Inferior parietal cortex (tissue), 1 donor: Measurements from ENCODE around the gene RRBP1.

Source experiments
- DNase-seq: peaks from one replicate; pipeline ENCODE4 v3.0.0-alpha.2; 2016; ENCODE audit errors: extremely low spot score

The RRBP1 gene, protein sequence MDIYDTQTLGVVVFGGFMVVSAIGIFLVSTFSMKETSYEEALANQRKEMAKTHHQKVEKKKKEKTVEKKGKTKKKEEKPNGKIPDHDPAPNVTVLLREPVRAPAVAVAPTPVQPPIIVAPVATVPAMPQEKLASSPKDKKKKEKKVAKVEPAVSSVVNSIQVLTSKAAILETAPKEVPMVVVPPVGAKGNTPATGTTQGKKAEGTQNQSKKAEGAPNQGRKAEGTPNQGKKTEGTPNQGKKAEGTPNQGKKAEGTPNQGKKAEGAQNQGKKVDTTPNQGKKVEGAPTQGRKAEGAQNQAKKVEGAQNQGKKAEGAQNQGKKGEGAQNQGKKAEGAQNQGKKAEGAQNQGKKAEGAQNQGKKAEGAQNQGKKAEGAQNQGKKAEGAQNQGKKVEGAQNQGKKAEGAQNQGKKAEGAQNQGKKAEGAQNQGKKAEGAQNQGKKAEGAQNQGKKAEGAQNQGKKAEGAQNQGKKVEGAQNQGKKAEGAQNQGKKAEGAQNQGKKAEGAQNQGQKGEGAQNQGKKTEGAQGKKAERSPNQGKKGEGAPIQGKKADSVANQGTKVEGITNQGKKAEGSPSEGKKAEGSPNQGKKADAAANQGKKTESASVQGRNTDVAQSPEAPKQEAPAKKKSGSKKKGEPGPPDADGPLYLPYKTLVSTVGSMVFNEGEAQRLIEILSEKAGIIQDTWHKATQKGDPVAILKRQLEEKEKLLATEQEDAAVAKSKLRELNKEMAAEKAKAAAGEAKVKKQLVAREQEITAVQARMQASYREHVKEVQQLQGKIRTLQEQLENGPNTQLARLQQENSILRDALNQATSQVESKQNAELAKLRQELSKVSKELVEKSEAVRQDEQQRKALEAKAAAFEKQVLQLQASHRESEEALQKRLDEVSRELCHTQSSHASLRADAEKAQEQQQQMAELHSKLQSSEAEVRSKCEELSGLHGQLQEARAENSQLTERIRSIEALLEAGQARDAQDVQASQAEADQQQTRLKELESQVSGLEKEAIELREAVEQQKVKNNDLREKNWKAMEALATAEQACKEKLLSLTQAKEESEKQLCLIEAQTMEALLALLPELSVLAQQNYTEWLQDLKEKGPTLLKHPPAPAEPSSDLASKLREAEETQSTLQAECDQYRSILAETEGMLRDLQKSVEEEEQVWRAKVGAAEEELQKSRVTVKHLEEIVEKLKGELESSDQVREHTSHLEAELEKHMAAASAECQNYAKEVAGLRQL (N-terminal part only)

DNA sequence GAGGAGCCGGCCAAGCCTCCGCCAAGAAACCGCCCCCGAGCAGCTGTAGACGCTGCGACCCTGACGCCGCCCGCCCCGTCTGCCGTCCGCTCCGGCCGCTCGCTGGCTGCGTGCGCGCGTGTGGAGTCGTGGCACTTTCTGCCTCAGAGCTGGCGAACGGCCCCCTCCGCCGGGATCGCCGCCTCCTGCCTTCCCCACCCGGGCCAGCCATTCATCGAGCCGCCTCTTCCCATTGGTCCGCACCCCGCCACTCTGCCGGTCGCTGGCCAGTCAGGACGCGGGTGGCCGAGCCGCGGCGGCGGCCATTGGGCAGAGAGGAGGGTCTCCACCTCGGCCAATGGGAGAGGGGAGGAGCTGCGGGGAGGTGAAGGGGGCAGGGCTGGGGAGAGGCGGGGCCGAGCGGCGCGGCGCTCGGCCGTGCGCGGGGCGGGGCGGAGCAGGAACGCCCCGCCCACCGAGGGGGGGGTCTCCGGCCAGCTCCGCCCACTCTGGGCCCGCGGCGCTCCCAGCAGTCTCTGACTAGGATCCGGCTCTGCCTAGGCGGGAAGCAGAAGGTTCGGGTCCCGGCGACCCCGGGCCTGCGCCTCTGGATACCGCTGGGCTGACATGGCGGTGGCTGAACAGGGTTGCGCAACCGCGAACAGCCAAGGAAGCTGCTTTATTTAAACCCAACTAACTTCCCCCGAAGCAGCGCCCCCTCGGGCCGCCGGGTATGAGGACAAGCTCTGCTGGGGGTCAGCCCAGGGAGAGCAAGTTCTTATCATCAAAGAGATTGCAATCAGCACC is at the start of gene RRBP1:
TSS of gene RRBP1 (minus strand) at position 140 of the 786 bp plus-strand sequence. CDS start 21,735 bp downstream, outside the sequence.
- DNase-seq: peak; percentile 93

DNA sequence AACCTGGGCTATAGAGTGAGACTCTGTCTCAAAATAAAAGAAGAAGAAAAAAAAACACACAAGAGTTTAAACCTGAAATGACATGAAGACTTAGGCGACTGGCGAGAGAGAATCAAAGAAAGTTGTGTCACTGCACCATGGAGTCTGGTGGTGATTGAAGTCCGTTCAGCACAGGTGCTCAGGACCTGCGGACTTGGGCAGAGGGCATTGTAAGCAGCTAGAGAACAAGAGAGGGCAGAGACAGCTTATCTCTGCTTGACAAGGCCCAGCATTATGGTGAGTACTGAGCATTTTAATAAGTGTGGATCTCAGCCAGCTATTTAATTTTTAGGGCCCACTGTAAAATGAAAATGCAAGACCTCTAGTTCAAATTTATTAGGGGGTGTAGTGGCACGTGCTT is 49.2 kb upstream of the RRBP1 start:
- DNase-seq: no peak

DNA sequence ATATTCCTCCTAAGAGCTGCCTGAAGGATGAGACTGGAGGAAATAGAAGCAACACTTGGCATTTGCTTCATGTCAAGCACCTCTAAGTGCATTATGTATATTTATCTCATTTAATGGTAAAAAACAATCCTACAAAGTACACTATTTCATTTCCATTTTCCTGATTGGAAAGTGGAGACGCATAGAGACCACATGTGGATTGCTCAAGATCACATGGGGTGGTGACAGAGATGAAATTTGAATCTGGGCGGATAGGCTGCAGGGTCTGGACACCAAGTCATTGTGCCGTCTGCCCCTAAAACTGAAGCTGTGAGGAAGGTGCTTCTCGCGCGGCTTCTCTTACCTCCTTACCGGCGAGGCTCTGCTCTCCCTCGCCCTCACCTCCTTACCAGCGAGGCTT is 48.0 kb upstream of the RRBP1 start:
- DNase-seq: no peak

DNA sequence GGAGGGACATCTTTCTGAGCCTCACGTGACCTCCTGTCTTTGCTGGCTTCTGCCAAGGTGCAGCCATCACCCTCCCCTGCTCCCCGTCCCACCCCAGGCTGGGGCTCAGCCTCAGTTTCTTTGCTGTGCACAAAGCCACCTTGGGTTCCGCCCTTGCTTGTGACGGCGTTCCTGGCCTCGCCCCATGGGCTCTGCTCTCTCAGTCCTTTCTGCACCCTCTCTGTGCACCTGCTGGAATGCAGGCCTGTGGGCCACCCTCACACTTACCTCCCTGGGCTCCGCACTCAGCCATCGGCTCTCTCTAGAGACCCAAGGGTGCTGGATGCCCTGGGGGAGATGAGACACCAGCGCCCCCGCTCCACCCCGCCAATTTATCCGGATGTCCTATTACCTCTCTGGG is 46.0 kb upstream of the RRBP1 start:
- no peak for DNase-seq

DNA sequence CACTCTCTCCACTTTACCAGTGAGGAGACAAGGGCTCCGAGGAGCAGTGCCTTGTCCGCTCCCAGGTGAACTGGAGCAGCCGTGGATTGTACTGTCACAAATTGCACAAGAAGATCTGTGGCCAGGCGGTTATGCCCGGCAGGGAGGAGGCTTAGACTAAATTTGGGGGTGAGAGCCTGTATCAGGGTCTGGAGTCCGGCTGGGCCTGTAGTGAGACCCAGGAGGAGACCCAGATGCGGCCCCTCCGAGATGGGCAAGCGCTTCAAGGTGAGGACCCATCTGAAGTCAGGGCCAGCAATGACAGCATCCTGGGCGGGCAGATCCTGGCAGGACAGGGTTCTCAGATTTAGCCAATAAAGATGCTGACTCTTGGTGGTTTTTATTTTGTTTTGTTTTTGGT is 45.3 kb upstream of the RRBP1 start:
- DNase-seq: no peak

DNA sequence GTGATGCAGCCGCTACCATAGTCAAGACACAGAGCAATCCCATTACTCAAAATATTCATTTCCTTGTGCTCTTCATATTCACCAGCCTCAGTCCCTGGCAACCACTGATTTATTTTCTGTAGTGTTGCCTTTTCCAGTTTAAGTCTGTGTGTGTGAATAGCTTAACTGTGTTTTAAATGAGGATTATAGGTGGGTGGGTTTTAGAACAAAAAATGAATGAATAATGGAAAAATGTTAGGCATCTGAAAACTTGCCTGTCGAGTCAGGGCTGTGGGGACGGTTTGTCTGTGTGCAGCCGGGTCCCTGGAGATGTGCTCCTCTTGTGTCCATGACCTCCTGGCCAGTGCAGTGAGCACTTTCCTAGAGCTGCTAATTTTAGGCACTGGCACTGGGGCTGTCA is 44.9 kb upstream of the RRBP1 start:
- no peak for DNase-seq

DNA sequence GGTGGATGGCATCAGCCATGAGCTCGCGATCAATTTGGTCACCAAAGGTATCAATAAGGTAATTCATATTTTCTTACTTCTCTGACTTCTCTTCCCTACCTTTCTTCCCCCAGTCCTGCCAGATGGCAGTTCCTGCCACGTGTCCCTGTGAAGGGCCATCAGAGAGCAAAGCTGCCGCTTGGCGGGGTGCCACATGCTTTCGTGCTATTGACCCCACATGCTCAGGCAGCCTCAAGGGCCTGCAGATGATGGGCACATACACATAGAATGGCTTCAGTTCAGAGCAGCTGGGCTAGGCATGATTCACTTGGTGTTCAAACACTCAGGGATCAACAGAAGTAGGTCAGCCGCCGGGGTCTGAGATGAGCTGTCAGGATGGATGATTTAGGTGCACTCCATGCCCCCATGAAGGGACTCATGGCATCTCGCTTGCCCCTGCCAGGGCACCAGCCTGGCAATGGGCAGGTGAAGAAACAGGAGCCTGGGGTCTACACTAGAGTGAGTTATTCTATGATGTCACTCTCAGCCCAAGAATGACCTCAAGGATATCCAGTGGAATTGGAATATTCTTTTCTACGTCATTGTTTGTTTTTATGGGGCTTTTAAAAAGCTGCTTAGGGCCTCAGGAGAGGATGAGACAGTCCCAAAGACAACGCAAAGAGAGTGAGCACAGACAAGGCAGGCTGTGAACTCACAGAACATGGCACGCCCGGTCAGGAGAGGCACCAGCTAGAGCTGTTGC is 43.2 kb upstream of the RRBP1 start:
- DNase-seq: no peak

DNA sequence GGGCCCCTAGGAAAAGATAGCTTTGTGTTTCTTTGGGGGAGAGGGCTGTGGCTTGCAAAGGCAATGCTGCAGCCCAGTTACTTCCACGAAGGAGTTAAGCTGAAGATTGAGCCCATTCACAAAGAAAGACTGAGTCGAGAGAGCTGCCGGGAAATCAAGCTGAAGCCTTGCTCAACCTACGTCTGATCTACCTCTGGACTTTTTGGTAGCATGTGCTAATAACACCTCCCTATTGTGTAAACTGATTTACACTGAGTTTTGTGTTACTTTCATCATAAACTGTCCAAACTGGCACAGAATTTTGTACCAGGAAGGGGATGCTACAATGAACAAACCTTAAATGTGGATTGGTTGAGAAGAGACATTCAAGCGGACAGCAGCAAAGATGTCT is 41.3 kb upstream of the RRBP1 start:
- no peak for DNase-seq

DNA sequence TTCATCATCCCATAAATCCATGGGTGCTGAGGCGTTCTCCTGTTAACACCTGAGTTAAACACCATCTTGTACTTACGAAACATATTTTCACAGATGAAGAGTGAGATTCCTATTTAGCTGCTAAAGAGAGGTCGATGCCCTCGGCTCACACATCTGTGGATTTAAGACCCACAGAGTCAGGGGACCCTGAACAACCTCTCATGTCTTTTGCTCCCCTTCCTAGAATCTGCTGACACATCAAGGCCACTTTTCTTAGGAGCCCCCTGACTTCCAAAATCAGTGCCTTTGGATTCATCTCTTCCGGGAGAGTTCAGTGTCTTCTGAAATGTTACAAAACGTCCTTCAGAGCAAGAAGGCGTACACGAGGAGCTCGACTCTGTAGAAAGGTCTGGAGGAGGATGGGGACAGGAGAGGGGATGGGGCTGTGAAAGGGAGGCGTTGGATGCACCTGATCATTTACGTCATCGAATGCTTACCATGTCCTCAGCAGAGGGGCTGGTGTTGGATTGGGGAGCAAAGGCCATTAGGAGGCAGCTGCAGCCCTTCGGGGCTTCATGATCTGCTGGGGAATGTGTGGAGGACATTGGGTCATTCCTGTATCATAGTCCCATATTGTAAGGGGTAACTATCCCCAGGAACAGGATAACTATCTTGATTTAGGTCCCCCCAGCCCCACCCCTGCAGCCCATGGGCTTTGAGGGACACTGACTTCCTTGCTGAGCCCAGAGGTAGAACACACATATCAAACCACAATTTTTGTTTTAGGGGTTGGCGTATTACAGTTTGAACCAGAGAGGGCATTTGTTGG is 40.7 kb upstream of the RRBP1 start:
- no peak for DNase-seq

DNA sequence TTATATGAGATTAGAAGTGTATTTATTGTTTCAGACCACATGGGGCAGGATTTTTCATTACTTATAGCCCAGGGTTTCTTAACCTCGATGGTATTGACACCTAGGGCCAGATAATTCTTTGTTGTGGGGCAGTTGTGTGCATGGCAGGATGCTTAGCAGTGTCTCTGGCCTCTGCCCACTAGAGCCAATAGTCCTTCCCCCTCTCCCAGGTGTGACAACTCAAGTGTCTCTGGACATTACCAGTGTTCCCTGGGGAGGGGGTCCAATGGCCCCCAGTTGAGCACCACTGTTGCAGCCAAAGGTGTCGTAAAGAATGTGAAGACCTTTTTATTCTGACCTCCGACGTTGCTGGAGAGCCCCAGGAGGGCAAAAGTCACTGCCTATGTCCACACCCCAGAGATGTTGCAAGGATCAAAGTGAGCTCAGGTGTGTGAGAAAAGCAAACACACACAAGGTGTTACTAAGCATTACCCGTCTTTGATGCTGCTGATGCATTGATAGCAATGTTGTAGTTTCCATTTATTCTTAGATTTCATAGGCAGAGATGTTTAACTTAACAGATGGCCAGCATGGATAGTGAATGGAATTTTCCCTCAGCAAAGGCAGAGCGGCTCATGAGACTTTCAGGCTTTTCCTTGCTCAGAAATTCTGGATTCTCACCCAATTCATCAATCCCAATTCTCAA is 39.9 kb upstream of the RRBP1 start:
- peak; percentile 48 for DNase-seq

DNA sequence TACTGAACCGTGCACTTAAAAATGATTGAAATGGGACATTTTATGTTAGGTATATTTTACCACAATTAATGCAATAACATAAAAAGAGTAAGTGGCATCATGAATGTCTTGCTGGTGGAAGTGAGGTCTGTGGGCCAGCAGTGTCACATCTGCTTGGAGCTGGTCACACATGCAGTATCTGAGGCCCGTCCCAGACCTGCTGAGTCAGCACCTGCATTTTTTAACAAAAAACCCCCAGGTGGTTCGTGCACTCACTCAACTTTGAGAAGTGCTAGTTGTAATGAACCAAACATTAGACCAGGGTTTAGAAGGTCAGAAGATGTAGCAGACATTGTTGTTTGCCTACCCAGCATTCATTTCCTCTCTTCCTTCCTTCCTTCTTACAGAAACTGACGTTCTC is 38.7 kb upstream of the RRBP1 start:
- DNase-seq: no peak

DNA sequence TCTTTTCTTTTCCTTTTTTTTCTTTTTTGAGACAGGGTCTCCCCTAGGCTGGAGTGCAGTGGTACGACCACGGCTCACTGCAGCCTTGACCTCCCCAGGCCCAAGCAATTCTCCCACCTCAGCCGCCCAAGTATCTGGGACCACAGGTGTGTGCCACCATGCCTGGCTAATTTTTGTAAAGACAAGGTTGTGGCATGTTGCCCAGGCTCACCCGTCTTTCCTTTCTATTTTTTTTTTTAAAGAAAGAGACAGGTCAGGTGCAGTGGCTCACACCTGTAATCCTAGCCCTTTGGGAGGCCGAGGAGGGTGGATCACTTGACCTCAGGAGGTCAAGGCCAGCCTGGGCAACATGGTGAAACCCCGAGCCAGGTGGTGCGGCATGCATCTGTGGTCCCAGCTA is 34.3 kb upstream of the RRBP1 start:
- no peak for DNase-seq

DNA sequence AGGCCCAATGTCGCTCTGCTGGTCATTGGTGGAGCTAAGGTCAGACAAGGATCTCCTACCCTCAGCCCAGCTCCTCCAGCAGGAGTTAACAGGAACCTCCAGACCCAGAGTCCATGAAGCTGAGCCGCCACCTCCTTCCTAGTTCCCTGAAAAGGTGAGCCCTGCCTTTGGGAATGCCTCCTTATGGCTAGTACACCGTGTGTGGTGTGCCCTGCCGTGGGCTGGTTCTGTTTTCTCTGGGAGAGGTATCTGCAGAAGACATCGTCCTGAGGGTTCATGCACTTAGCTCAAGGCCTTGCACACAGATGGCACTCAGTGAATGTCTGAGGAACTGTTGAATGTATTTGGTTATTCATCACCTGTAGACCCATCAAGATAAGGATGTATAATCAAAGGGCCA is 33.0 kb upstream of the RRBP1 start:
- no peak for DNase-seq

DNA sequence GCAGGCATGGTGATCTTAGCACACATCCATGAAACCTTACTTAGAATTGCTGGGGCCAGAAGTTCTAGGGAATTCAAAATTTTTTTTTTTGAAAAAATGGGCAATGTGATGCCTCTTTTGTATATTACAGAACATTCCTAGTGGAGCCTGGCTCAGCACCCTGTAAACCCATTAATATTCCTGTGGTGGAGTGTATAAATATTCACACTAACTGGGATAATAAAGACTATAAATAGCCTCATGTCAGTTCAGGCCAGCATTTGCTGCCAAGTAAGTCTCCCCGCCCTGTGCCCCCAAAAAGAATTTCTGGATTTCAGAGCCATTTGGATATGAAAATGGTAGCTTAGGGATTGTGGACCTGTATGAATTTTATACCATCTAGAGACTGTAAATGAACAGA is 32.6 kb upstream of the RRBP1 start:
- DNase-seq: no peak

DNA sequence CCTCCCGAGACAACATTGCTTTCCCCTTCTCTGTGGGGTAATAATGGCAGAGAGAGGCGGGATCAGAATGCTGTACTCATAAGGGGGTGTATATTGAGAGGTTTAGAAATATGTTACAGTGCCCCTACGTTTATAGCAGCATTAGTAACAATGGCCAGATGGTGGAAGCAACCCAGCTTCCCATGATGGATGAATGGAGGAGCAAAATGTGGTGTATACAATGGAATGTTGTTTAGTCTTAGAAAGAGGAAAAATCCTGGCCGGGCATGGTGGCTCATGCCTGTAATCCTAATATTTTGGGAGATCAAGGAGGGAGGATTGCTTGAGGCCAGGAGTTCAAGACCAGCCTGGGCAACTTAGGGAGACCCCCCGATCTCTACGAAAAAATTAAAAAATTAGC is 30.7 kb upstream of the RRBP1 start:
- DNase-seq: no peak

DNA sequence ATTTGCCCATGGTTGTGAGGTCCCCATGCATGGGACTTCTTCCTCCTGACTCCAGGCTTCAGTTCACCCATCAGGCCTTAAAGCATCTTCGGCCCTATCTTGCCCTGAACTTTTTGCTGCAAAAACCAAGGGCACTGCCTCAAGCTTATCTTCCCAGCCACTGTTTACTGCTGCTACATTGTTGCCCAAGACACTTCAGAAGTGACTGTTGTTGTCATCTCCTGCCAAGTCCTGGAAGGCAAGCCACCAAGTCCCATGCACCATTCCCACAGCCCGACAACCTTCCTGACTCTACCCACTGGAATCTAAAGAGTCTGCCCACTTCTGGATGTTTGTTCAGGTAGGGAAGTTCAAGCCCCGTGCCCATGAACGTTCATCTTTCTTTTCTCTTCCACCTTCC is 30.2 kb upstream of the RRBP1 start:
- no peak for DNase-seq

DNA sequence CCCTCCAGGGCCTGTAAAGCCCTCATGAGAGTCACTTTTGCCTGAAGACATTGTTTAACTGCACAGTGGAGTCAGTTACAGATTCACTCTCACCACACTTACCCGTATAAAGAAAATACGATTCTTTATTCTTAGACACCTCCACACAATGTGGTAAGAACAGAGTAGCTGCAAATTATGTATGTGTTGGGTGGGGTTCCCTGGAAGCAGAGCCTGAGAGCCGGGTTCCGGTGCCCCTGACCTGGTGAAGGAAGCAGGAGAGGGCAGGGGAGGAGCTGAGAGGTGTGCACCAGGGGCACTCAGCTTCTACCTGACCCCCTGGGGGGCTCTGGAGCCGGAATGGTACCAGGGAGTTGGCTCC is 29.2 kb upstream of the RRBP1 start:
- no peak for DNase-seq

DNA sequence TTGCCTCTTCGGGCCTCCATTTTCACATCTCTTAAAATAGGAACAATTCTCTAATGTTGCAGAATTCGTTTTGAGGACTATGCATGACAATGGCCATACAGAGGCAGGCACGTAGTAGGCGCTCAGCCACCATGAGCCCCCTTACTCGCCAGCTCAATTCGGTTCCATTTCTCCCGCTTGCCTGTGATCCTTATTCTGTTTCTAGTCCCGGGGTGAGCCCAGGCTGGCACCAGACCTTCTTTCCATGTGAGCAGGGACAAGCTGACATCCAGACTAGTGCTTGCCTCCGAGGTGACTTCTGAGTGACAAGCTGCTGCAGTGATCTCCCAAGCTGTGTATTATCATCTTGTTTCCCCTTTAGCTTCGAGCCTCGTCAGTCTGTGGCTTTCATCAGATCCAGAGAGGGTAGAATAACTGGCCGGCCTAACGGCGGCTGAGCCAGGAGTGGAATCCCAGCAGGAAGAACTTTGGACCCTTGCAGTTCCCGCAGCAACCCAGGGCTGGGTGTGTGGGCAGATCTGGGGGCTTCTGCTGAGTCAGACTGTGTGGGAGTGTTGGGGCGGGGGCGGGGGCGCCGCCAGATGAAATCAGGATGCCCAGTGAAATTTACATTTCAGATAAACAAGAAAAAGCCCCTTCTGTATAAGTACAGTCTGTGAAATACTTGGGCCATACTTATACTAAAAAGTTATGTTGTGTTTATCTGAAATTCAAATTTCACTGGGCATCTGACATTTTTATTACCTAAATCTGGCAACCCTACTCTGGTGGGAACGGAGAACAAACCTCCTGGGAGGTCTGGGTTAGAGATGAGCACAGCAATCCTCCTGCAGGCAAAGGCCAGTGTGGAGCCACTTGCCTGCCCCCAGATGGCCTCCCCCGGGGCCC is 28.6 kb upstream of the RRBP1 start:
- no peak for DNase-seq
